Suppressor macrophage (primary cell): Measurements from ENCODE around the gene PREX1.

Experiments
- DNase-seq, 4 experiments: peaks; one replicate each; pipeline ENCODE4 v3.0.0-alpha.2; 2020 to 2022

Gene PREX1

GRCh38 chr20:48618631-48619030, 209.2 kb downstream of the PREX1 start:
- DNase-seq: no peak

GRCh38 chr20:48618052-48618451, 209.7 kb downstream of the PREX1 start:
- DNase-seq: no peak

DNA sequence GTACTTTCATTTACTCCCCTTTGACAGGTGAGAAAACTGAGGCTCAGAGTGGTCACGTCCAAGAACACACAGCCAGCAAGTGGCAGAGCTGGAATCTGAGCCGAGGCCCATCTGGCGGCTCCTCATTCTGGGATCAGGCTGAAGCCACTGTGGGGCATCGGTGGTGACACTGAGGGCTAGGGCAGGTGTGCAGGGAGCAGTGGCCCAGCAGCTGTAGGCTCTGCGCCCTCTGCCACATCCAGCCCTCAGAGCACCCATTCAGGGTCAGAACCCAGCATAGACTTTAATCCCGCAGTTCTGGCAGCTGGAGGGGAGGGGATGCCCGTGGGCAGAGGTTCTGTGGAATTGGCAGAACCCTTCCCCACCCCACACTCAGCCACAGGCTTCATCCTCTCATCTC, 210.3 kb downstream of the PREX1 start:
- no peak for DNase-seq

- DNase-seq: no peak
Measured at GRCh38 chr20:48616481-48616880, 211.3 kb downstream of the PREX1 start.

DNA sequence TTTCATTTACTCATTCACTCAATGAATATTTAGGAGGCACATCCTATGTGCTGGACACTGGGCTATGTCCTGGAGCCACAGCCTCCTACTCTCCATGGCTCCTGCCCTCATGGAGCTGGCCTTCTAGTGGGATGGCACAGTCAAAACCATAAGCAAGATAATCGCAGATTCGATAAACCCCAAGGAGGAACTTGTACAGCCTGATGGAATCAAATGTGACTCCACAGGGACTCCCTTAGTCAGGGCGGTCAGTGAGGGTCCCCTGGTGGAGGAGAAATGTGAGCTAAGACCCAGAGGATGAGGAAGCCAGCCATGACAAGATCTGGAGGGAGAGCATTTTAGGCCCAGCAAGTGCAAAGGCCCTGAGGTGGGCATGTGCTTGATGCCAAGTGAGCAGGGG, 211.9 kb downstream of the PREX1 start:
- DNase-seq: no peak

- peak in 1 of 4 experiments; percentile 22 for DNase-seq
Measured at GRCh38 chr20:48614593-48615274, 213.1 kb downstream of the PREX1 start.

GRCh38 chr20:48613926-48614325, 213.9 kb downstream of the PREX1 start:
- DNase-seq: no peak

DNA sequence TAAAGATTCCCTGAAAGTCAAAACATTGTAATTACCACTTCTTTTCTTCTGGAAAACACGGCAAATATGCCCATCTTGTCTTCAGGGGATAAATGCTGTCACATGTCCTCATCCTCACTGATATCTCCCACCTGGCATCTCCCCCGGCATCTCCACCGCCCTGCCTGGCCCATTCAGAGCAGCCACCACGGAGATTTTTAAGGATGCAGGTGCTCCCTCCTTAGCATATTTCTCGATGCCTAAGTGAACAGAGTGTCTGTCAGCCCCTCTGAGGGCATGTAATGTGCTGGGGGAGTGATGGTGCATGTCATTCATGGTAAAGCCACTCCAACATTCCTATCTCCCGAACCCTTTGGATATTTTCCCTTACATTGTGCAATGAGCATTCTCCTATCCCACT, 215.5 kb downstream of the PREX1 start:
- DNase-seq: no peak

- DNase-seq: no peak
Measured at GRCh38 chr20:48610996-48611395, 216.8 kb downstream of the PREX1 start.

DNA sequence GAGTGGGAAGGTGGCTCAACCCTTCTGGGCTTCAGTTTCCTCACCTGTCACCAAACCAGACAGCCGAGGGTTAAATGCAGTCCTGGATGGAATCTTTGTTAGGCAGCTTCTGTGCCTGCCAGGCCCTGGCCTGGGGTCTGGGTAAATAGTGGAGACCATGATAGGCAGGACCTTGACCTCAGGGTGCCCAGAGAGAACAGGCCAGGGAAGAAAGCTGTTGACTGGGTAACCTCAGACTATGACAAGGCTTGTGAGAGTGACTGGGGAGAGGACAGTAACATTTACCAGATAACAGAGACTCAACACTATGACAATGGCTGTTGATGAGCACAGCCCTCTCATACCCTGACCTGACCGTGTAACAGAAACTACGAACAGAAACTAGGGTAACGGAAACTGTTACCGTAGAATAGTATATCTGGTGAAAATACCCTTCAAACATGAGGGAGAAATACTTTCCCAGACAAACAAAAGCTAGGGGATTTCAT, 218.3 kb downstream of the PREX1 start:
- DNase-seq: no peak

DNA sequence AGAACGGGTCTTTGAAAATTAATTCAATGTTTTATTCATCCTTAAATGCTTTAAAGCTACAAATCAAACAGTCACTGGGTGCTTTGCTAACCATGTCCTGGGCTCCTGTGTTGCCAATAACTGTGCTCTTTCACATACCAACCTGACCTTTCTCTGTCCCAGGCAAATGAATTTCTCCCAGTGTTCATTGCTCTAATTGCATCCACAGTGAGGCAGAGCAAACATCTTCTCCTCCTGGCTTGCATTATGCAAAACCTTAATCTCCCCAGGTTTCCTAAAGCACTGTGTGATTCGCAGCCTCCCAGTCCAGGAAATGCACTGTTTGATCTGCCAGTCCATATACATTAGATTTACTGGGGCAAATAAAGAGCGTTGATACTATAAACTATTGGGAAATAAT, 219.0 kb downstream of the PREX1 start:
- DNase-seq: no peak

DNA sequence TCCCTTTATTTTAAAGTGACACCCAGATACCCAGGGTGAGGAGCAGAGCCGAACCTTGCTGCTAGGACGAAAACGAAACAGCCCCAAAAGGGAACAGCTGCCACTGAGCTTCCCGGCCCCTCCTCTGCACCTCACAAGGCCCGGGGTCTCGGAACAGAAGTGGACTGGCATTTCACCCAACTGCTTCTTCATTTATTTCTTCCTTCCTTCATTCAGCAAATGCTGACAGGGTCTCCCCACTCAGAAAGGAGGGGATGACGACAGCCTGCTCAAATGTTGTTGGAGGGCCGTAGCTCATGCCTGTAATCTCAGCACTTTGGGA, 220.3 kb downstream of the PREX1 start:
- no peak for DNase-seq

- no peak for DNase-seq
Measured at GRCh38 chr20:48606841-48607543, 220.8 kb downstream of the PREX1 start.

GRCh38 chr20:48606172-48606840, 221.5 kb downstream of the PREX1 start:
- DNase-seq: no peak

DNA sequence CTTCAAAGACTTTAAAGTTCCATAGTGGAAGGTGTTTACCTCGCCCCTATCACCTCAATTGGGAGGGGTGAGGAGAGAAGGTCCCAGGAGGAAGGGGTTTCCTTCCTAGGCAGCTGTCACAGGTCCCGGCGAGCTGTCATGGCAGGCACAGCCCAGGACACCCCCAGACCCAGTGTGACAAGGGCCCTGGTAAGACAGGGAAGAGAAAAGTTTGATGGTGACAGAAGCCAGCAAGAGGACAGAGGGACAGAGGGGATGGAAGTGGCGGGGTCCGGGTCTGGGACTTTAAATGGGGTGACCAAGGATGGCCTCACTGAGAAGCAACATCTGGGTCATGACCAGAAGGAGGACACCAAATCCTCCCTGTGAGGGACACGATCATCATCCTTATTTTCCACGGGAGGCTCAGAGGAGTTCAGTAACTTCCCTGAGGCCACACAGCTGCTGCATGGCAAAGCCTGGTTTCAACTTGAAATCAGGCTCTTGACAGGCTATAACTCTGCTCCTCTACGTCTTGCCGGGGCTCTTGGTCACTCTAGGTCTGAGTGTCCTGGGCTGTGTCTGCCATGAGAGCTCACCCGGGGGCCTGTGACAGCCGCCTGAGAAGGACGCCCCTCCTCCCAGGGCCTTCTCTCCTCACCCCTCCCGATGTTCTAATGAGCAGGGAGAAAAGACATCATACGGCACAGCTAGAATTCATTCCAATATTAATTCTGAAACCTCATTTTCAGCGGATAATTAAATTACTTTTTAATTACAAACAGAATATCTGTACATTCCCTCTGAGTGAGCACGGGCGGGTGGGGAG, 222.2 kb downstream of the PREX1 start:
- no peak for DNase-seq

GRCh38 chr20:48604936-48605335, 222.9 kb downstream of the PREX1 start:
- no peak for DNase-seq

GRCh38 chr20:48604426-48604825, 223.4 kb downstream of the PREX1 start:
- no peak for DNase-seq

DNA sequence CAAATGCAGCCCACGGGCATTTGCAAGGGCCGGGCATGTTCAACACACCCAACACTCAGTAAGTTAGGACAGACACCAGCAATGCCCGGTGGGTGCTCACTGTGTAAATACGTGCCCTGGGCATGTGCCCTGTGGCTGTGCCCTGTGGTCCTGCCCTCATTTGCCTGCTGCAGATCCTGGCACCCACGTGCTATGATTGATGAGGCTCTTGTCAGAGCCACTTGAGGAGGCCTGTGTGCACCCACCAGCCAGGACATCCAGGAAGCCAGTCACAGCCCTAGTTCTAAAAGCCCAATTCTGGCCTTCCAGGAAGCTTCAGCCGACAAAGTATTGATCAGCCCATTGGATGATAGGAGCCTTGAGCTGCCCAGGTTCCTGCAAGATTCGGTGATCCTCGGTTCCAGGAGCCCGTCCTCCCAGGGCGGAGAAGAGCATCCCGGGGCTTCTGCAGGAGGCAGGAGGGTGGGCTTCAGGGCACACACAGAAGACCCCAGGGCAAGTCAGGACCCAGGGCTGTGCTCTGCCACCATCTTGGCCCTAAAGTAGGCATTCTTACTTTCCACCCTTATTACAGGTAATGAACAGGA, 223.9 kb downstream of the PREX1 start:
- DNase-seq: no peak

GRCh38 chr20:48603116-48603818, 224.5 kb downstream of the PREX1 start:
- no peak for DNase-seq

DNA sequence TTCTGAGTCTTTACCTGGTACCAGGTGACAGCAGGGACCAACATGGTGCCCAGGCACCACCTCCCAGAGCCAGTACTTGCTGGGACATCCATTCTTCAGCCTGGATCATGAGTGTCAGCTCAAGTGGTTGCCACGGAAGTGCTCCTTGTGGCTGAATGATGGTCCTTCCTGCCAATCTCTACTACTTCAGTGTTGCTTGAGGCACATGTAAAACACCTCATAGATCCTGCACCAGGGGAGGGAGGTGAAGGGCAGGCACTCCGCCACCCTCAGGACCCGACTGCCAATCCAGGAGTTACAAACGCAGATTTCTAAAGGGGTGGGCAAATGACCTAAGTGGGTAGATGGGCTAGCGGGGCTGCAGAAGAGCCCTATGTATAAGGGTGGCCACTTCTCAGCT, 226.0 kb downstream of the PREX1 start:
- no peak for DNase-seq

DNA sequence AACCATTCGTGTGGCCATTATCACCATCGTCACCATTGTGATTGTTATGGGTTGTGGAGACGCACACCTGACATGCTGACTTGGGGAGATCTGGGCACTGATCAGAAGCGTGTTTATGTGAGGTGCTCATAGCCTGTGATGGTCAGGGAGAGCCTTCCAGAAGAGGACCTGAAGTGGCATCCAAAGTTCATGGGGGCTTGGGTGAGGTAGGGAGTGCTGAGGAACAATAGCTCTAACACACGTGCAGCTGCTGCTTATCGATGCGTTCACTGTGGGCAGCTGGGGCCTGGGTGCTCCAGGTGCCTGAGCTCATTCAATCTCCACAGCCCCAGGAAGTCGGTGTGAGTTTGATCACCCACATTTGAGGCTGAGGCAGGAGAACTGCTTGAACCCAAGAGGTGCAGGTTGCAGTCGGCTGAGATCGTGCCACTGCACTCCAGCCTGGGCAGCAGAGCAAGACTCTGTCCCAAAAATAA, 227.3 kb downstream of the PREX1 start:
- DNase-seq: no peak
